Breast epithelium (tissue), 4 donors: ENCODE results near the gene THBS3. TPM values are rescaled to one million over a fixed set of nuclear protein-coding genes. Genes with fewer than 3 reads are reported as not detected.
"Not testable (repeated sequence)": the region's sequence is repeated elsewhere in the genome, so short reads cannot be mapped to it uniquely, and the experiment has no call there.

ENCODE experiments used
- DNase-seq, 2 donors: peaks; one replicate each; pipeline ENCODE4 v3.0.0-alpha.2; 2019; ENCODE audit warnings: low spot score in 2 of 2
- H3K27ac ChIP-seq, 2 donors: fragments of 200-600 bp; sonication (generic) in 1 of 2; one replicate each; pipeline ENCODE4 v1.5.1; 2016 to 2019; ENCODE audit warnings: mild to moderate bottlenecking in 1 of 2
- H3K27me3 ChIP-seq, 2 donors: fragments of 200-600 bp; sonication (generic) in 1 of 2; one replicate each; pipeline versions ENCODE4 v1.5.1 to v1.6.0; 2017 to 2019; ENCODE audit warnings: control low read depth in 1 of 2, mild to moderate bottlenecking in 1 of 2
- H3K36me3 ChIP-seq: fragments of 200-600 bp; one replicate; pipeline ENCODE4 v1.5.1; 2019
- H3K4me1 ChIP-seq, 2 donors: fragments of 200-600 bp; sonication (generic); one replicate each; pipeline ENCODE4 v1.5.1; 2016 to 2019; ENCODE audit warnings: control low read depth in 1 of 2
- H3K4me3 ChIP-seq, 3 donors: fragments of 200-600 bp; sonication (generic); 1 replicate in 2 of 3; 2 replicates in 1 of 3; pipeline ENCODE4 v1.5.1; 2016 to 2019; ENCODE audit warnings: mild to moderate bottlenecking in 3 of 3, moderate library complexity in 2 of 3
- H3K9me3 ChIP-seq, 2 donors: fragments of 200-600 bp; sonication (generic) in 1 of 2; one replicate each; pipeline ENCODE4 v1.5.1; 2016 to 2019; ENCODE audit warnings: control low read depth in 1 of 2
- CTCF ChIP-seq, 3 donors: fragments of 450-650 bp; IDR thresholded peaks; one replicate each; pipeline ENCODE4 v1.5.1; 2016 to 2017; ENCODE audit warnings: antibody characterized with exemption in 3 of 3, mild to moderate bottlenecking in 3 of 3, moderate library complexity in 3 of 3
- POLR2A ChIP-seq: fragments of 450-650 bp; IDR thresholded peaks from one replicate; pipeline ENCODE4 v1.6.1; 2016; ENCODE audit warnings: antibody characterized with exemption, mild to moderate bottlenecking, moderate library complexity
- POLR2AphosphoS5 ChIP-seq, 3 donors: sonication (generic); formaldehyde crosslinking; IDR thresholded peaks; one replicate each; pipeline ENCODE4 v1.6.1; 2017; ENCODE audit warnings: antibody characterized with exemption in 3 of 3
- intact Hi-C: fragments of 100-400 bp; cut with DNase I; formaldehyde crosslinking; loops from one replicate; pipeline ENCODE4 v1.15.1; 2023; ENCODE audit warnings: low total_unique reads
- total RNA-seq, 3 donors: library from RNA; depleted of rRNA; stranded (reverse); fragments of >200 nt; gene quantifications; one replicate each; pipeline ENCODE4 v1.1.0, GENCODE V29; 2016

The THBS3 gene
- total RNA-seq, 3 donors from 2014 or later: 17.3 to 27.5 (median 25.9) TPM

GRCh38 chr1:155250246-155250632, 42.5 kb upstream of the THBS3 start:
- intact Hi-C loops: loop anchor here (5.0 kb wide), 1 partner anchor 72 kb away; the partner anchor contains the start of gene RUSC1
- Histone ChIP-seq H3K36me3 (no peaks in the 10 kb centered on the region), H3K27me3 (no peaks in the 10 kb centered on the region), H3K4me3 (peak overlapping the region; percentile 20 to 52 (median 27)), H3K4me1 (peaks cover 7 to 10% of the 10 kb centered on the region in 2 donors), H3K9me3 (no peaks in the 10 kb centered on the region), H3K27ac (peak overlapping the region; percentile 8 to 40)
- TF ChIP-seq POLR2AphosphoS5 (IDR thresholded peaks at IDR 0.05): no peak
- TF ChIP-seq CTCF (IDR thresholded peaks at IDR 0.05): no peak
- TF ChIP-seq POLR2A: no peak
- no peak for DNase-seq

- no peak for TF ChIP-seq POLR2A
- no peak for TF ChIP-seq CTCF (IDR thresholded peaks at IDR 0.05)
- no peak for TF ChIP-seq POLR2AphosphoS5 (IDR thresholded peaks at IDR 0.05)
- H3K36me3 ChIP-seq: no peaks in the 10 kb centered on the region
- DNase-seq: no peak
- H3K27ac ChIP-seq: no peak overlapping the region
- H3K27me3 ChIP-seq: peaks cover 0 to 3% of the 10 kb centered on the region in 2 donors
- H3K9me3 ChIP-seq: no peaks in the 10 kb centered on the region
- peaks cover 0 to 5% of the 10 kb centered on the region in 2 donors for H3K4me1 ChIP-seq
- intact Hi-C loops: no loop called here
- no peak overlapping the region for H3K4me3 ChIP-seq
Observed at GRCh38 chr1:155247667-155248553, 40.2 kb upstream of the THBS3 start.

GRCh38 chr1:155246796-155247195, 39.1 kb upstream of the THBS3 start:
- H3K27me3 ChIP-seq, H3K27ac ChIP-seq, intact Hi-C loops, H3K36me3 ChIP-seq, H3K4me1 ChIP-seq, DNase-seq, H3K4me3 ChIP-seq, H3K9me3 ChIP-seq: not testable (repeated sequence)

- no peak for DNase-seq
- H3K4me3 ChIP-seq: peak overlapping the region; percentile 49 to 80 (median 70)
- intact Hi-C loops: no loop called here
- no peaks in the 10 kb centered on the region for H3K9me3 ChIP-seq
- TF ChIP-seq CTCF (IDR thresholded peaks at IDR 0.05) (no peak), POLR2A (no peak), POLR2AphosphoS5 (IDR thresholded peaks at IDR 0.05) (no peak)
- peak overlapping the region; percentile 86 to 95 for H3K27ac ChIP-seq
- peaks cover 0 to 3% of the 10 kb centered on the region in 2 donors for H3K27me3 ChIP-seq
- peaks cover 0 to 5% of the 10 kb centered on the region in 2 donors for H3K4me1 ChIP-seq
- no peaks in the 10 kb centered on the region for H3K36me3 ChIP-seq
Observed at GRCh38 chr1:155245163-155245524, 37.4 kb upstream of the THBS3 start.

GRCh38 chr1:155244368-155245162, 36.9 kb upstream of the THBS3 start:
- Histone ChIP-seq H3K9me3 (no peaks in the 10 kb centered on the region), H3K4me3 (peak overlapping the region; percentile 49 to 80 (median 70)), H3K4me1 (peaks cover 0 to 5% of the 10 kb centered on the region in 2 donors), H3K27ac (peak overlapping the region; percentile 86 to 95), H3K36me3 (no peaks in the 10 kb centered on the region), H3K27me3 (peaks cover 0 to 3% of the 10 kb centered on the region in 2 donors)
- intact Hi-C loops: no loop called here
- TF ChIP-seq POLR2AphosphoS5 (IDR thresholded peaks at IDR 0.05): peak; percentile 93 to 99 (median 99)
- peak; percentile 83 for TF ChIP-seq POLR2A
- peak; percentile 99 to 100 (median 99) for TF ChIP-seq CTCF (IDR thresholded peaks at IDR 0.05)
- DNase-seq: peak; percentile 94 to 98
